GM12873 (cell line): ENCODE results near the gene ATG4A.

ENCODE experiments used
- TF ChIP-seq, protein P1 (sequence below): IDR thresholded peaks from 2 replicates; pipeline ENCODE4 v1.5.1; 2012; ENCODE audit warnings: low read depth, mild to moderate bottlenecking, moderate library complexity, low read length, control low read depth; ENCODE audit not compliant: insufficient read depth; ENCODE audit errors: missing control alignments

The ATG4A gene

DNA sequence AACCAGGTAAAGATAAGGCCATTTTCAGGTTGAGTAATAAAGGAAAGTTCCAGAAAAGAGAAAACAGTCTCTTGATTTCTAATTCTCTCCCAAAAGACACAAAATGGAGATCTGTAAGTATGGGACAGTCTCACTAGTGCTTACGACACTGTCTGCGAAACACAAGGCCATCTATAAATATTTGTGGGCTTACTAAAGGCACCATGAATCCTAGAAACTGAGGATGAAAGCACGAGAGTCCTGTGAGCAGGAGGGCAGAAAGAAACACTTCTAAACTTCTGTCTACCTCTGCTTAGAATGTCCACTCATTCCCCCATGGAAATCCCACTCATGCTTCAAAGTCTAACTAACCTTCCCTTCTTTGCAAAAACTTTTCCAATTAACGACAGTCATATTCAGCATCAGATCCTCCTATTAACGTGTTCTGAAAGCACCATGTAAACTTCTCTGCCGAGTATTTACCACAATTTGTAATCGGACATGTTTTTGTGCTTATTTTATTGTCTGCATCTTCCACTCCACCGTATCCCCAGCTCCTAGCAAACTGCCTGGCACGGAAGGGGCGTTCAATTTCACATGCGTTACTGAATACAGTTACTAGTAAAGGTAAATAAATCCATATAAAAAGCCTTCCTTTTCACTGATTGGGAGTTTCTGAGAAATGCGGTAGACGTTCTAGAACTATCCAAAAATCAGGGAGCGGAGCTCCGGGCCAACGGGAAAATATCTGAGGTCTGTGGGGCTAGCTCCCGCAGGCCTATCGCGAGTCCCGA lies 901 bp upstream of the ATG4A start:
- TF ChIP-seq, protein P1, sequence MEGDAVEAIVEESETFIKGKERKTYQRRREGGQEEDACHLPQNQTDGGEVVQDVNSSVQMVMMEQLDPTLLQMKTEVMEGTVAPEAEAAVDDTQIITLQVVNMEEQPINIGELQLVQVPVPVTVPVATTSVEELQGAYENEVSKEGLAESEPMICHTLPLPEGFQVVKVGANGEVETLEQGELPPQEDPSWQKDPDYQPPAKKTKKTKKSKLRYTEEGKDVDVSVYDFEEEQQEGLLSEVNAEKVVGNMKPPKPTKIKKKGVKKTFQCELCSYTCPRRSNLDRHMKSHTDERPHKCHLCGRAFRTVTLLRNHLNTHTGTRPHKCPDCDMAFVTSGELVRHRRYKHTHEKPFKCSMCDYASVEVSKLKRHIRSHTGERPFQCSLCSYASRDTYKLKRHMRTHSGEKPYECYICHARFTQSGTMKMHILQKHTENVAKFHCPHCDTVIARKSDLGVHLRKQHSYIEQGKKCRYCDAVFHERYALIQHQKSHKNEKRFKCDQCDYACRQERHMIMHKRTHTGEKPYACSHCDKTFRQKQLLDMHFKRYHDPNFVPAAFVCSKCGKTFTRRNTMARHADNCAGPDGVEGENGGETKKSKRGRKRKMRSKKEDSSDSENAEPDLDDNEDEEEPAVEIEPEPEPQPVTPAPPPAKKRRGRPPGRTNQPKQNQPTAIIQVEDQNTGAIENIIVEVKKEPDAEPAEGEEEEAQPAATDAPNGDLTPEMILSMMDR = no peak

DNA sequence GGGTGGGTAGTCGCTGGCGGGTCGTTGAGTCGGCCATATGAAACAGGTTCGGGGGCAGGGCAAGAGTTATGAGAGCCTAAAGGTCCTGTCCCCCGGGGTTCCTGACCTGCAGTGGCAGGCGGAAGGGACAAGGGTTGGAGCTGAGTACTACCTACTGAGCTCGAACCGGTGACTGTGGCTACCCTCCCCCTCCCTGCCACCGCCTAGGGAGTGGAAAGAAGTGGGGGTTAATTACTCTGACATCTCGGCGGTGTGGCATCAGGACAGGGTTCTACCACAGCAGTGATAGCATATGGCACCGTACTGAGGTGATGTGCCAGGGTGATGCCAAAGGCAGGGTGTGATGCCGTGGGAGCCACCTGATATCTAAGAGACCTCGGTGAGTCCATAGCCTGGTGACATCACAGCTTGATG lies 307 bp downstream of the ATG4A start:
- TF ChIP-seq, protein P1 = no peak

DNA sequence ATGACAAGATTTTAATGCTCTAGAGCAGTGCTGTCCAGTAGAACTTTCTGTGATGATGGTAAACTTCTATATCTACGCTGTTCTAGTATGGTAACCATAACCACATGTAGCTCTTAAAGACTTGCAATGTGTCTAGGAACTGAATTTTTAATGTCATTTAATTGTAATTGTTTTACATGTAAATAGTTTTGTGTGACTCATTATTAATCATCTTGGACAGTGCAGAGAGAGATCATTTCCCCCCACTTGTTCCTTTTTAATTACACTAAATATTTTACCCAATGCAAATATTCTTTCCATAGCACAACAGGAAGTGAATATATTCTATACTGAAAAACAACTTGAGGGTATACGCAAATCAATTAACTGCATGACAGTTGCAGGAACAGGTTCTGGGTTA lies 5.8 kb downstream of the ATG4A start:
- TF ChIP-seq, protein P1 = no peak

DNA sequence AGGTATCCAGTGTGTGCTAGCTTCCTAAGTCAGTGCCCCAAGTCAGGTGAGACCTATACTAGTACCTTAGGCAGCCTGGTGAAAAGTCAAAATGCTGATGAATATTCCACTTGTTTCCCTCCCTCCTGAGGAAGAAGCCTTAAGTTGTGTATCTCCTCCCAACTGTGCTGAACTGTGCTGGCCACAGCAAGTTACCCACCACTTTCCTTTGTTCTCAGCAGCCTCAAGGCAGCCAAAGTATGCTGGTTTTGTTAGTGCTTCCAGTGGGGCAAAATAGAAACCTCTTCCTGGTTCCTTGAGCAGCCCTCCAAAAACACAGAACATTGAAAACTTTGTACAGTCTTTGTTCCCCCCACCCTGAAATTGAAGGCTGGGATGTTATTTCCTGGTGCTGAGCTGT lies 13.9 kb downstream of the ATG4A start:
- TF ChIP-seq, protein P1 = no peak

DNA sequence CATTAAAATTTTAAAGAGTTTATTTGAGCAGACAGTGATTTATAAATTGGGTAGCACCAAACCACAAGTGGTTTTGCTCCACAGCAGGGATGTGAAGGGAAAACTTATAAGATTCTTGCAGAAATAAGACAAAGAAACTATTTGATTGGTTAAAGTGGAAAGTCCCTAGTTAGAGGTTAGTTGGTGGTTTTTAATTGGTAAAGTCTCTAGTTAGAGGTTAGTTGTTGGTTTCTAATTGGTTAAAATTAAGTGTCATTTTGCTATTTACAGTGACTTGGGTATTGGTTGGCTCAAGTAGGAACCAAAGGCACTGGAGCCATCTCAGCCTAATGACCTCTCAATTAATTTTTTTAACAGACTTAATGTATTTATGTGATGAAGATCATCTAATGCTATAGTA lies 23.0 kb downstream of the ATG4A start:
- TF ChIP-seq, protein P1 = no peak

DNA sequence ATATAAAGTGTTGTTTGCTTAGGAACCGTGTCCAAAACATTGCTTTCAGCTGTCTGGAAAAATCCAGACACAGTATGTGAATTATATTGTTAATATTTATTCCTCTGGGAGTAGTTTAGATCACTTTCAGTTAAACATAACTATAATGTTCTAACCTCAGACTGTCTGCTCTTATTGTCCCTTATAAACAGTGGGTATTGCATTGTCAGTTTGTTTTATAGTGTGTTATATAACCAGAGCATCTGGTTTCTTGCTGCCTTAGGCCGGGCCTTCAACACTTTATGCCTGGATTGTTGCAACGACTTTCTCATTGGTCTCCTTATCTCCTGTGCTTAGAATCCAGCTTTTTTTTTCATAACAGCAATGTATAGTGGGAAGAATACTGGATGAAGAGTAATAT lies 26.4 kb downstream of the ATG4A start:
- TF ChIP-seq, protein P1 = no peak

- TF ChIP-seq, protein P1 = no peak
These were observed 29.7 kb downstream of the ATG4A start for GRCh38 chrX:108121291-108121690.
